Spleen (tissue), 11 donors: Measurements from ENCODE around the gene KRT31. TPM values are rescaled to one million over a fixed set of nuclear protein-coding genes. Genes with fewer than 3 reads are reported as not detected.
"Not testable (repeated sequence)": the region's sequence is repeated elsewhere in the genome, so short reads cannot be mapped to it uniquely, and the experiment has no call there.

ENCODE experiments used
- DNase-seq: peaks from one replicate; pipeline ENCODE4 v3.0.0-alpha.2; 2020
- H3K27ac ChIP-seq, 8 donors: fragments of 200-600 bp; sonication (generic) in 7 of 8; 1 replicate in 4 of 8; 2 replicates in 4 of 8; pipeline versions ENCODE4 v1.5.0 to v1.8.0; 2016 to 2021; ENCODE audit warnings: inconsistent platforms in 4 of 8, mild to moderate bottlenecking in 4 of 8, moderate library complexity in 1 of 8
- H3K27me3 ChIP-seq, 7 donors: fragments of 200-600 bp; sonication (generic) in 6 of 7; replicated peaks in 1 of 7; 1 replicate in 4 of 7; 2 replicates in 3 of 7; pipeline versions ENCODE4 v1.5.0 to v1.8.0; 2016 to 2021; ENCODE audit warnings: inconsistent platforms in 3 of 7, mild to moderate bottlenecking in 1 of 7
- H3K36me3 ChIP-seq, 6 donors: fragments of 200-600 bp; sonication (generic) in 5 of 6; 1 replicate in 4 of 6; 2 replicates in 2 of 6; pipeline versions ENCODE4 v1.5.0 to v1.8.0; 2016 to 2021; ENCODE audit warnings: inconsistent platforms in 2 of 6
- H3K4me1 ChIP-seq, 6 donors: fragments of 200-600 bp; sonication (generic) in 5 of 6; 1 replicate in 3 of 6; 2 replicates in 3 of 6; pipeline versions ENCODE4 v1.5.0 to v1.8.0; 2016 to 2021; ENCODE audit warnings: inconsistent platforms in 3 of 6
- H3K4me3 ChIP-seq, 8 donors: fragments of 200-600 bp; sonication (generic) in 7 of 8; 1 replicate in 4 of 8; 2 replicates in 4 of 8; pipeline versions ENCODE4 v1.5.0 to v1.8.0; 2016 to 2021; ENCODE audit warnings: inconsistent platforms in 4 of 8, mild to moderate bottlenecking in 4 of 8, moderate library complexity in 2 of 8
- H3K9me3 ChIP-seq, 8 donors: fragments of 200-600 bp; sonication (generic) in 7 of 8; 1 replicate in 4 of 8; 2 replicates in 4 of 8; pipeline versions ENCODE4 v1.5.0 to v1.8.0; 2016 to 2021; ENCODE audit warnings: inconsistent platforms in 4 of 8
- CTCF ChIP-seq, 11 experiments: fragments of 200-600 bp in 7 of 11; fragments of 450-650 bp in 4 of 11; sonication (generic) in 4 of 11; IDR thresholded peaks in 8 of 11; conservative IDR thresholded peaks in 3 of 11; 1 replicate in 7 of 11; 2 replicates in 4 of 11; pipeline versions ENCODE4 v1.4.0 to v1.8.0; 2016 to 2021; ENCODE audit warnings: antibody characterized with exemption in 11 of 11, inconsistent platforms in 4 of 11, mild to moderate bottlenecking in 1 of 11
- POLR2A ChIP-seq, 3 donors: fragments of 450-650 bp; IDR thresholded peaks; one replicate each; pipeline ENCODE4 v1.5.1; 2017; ENCODE audit warnings: antibody characterized with exemption in 3 of 3, mild to moderate bottlenecking in 1 of 3
- POLR2AphosphoS5 ChIP-seq, 3 donors: sonication (generic); formaldehyde crosslinking; IDR thresholded peaks; one replicate each; pipeline ENCODE4 v1.5.1; 2017; ENCODE audit warnings: antibody characterized with exemption in 3 of 3
- WGBS, 5 donors: extraction: QIAGEN DNeasy Blood & Tissue Kit in 3 of 5; methylation state at CpG; one replicate each; pipeline versions ENCODE4 v1.1.5 to v1.1.7; 2013 to 2018; 5-methylcytosine and 5-hydroxymethylcytosine counted together
- intact Hi-C: fragments of 100-400 bp; cut with DNase I; formaldehyde crosslinking; loops from one replicate; pipeline ENCODE4 v1.15.0; 2023; ENCODE audit warnings: low total_unique reads
- polyA plus RNA-seq, 3 donors: library from polyadenylated mRNA; stranded (reverse); fragments of 200-250 nt; gene quantifications; one replicate each; pipeline ENCODE4 v1.2.1, GENCODE V29; 2013
- total RNA-seq, 7 donors: library from RNA; depleted of rRNA in 3 of 7; stranded (reverse); fragments of >200 nt in 3 of 7; fragmentation: NEBNext Ultra II Directional in 4 of 7; extraction: Animal tissue kit (Norgen Biotek cat#: 25700) in 4 of 7; gene quantifications; one replicate each; pipeline versions ENCODE4 v1.1.0 to v1.2.1, GENCODE V29; 2016 to 2021
- donor health status: healthy with polysubstance abuse.
- donor health status: DM: no; HTN: no; CAD: no; lungs with moderate emphysema.
- donor health status: DM: no; HTN: no; CAD: no.
- donor health status: Bipolar disorder and iron deficiency.
- donor health status: healthy.
- donor health status: DM: no; HTN: no; CAD: no.
- donor health status: DM: yes; HTN: yes; CAD: no.

The KRT31 gene
- total and polyA plus RNA-seq, 10 donors, result not detected

- H3K27ac ChIP-seq, result no peak overlapping the region
- no peaks in the 10 kb centered on the region for H3K36me3 ChIP-seq
- DNase-seq, result no peak
- WGBS, 5 donors, result 70 to 97% (median 85%) methylated on average over 2 of the region's 2 CpGs
- intact Hi-C loops, result no loop called here
- peaks cover 0 to 17% (median 0%) of the 10 kb centered on the region in 7 donors for H3K27me3 ChIP-seq
- no peaks in the 10 kb centered on the region for H3K4me1 ChIP-seq
- H3K9me3 ChIP-seq, result peaks cover 0 to 2% (median 0%) of the 10 kb centered on the region in 8 donors
- no peak overlapping the region for H3K4me3 ChIP-seq
- TF ChIP-seq POLR2AphosphoS5 (IDR thresholded peaks at IDR 0.05) (no peak), CTCF (IDR thresholded peaks at IDR 0.05 in 8 of 11, conservative IDR thresholded peaks at IDR 0.05 in 3 of 11) (no peak), POLR2A (IDR thresholded peaks at IDR 0.05) (no peak)
Observed at GRCh38 chr17:41351177-41351576, 46.2 kb downstream of the KRT31 start.

GRCh38 chr17:41350381-41350878, 47.0 kb downstream of the KRT31 start, which contains the start of gene KRT33A:
KRT33A (minus strand) TSS chr17:41350828; CDS start chr17:41350767, 61 bp downstream.
- 83 to 91% (median 89%) methylated on average over 9 to 16 of the region's 16 CpGs for WGBS, 5 donors
- intact Hi-C loops, H3K36me3 ChIP-seq, H3K9me3 ChIP-seq, H3K4me3 ChIP-seq, H3K27ac ChIP-seq, DNase-seq, H3K4me1 ChIP-seq: not testable (repeated sequence)
- peaks cover 0 to 17% (median 0%) of the 10 kb centered on the region in 7 donors for H3K27me3 ChIP-seq

DNA sequence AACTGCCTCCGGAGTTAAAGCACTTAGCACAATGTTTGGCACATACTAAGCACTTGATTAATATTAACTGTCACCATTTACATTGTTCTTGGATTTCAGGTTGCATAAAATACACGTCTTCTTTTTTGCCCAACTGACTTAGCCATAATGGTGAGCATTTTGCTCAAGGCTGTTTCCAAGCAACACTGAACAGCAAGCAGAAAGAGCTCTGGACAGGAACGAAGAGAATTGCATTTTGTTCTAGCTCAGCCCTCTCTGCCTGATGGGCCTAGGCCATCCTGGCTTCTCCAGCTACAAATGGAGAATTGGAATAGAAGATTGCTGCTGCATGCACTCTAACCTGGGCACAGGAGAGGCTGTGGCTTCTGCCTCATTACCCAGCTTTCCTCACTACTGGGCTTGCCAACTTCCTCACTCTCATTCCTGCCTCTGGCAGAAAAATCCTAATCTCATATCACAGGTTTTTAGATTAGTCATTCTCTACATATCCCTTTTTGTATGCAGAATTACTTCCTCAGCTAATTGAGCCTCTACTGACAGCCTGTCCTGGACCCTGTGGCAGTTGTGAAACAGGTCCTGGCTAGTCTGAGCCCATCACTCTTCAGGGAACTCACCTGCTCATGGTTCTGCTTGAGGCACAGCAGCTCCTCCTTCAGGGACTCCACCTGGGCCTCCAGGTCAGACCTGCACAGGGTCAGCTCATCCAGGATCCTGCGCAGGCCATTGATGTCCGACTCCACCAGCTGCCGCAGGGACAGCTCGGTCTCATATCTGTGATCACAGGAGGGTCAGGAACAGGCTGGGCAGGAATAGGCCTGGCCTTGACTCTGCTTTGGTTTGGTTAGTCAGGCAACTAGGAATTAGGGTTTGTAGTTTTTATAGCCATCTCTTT, 49.3 kb downstream of the KRT31 start:
- WGBS, 5 donors, result 85 to 94% (median 88%) methylated on average over 7 of the region's 7 CpGs
- DNase-seq, result no peak
- Histone ChIP-seq H3K9me3 (peaks cover 0 to 7% (median under 1%) of the 10 kb centered on the region in 8 donors), H3K4me1 (no peaks in the 10 kb centered on the region), H3K4me3 (no peak overlapping the region), H3K27ac (no peak overlapping the region), H3K27me3 (peaks cover 0 to 14% (median 0%) of the 10 kb centered on the region in 7 donors), H3K36me3 (no peaks in the 10 kb centered on the region)
- intact Hi-C loops, result no loop called here
- TF ChIP-seq POLR2A (IDR thresholded peaks at IDR 0.05), result no peak
- TF ChIP-seq POLR2AphosphoS5 (IDR thresholded peaks at IDR 0.05), result no peak
- TF ChIP-seq CTCF (IDR thresholded peaks at IDR 0.05 in 8 of 11, conservative IDR thresholded peaks at IDR 0.05 in 3 of 11), result no peak

DNA sequence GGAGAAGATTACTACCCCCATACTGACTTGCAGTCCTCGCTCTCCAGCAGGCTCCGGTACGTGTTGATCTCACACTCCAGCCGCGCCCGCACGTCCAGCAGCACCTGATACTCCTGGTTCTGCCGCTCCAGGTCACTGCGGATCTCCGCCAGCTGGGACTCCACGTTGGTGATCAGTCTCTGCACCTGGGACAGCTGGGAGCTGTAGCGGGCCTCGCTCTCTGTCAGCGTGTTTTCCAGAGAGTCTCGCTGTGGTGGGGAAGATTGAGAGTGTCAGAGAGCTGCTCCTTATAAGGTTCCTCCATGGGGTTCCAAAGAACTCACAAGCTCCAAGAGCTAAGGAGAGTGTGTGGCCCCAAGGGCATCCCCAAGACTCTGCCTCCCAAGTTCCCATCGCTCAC, 51.0 kb downstream of the KRT31 start:
- H3K4me1 ChIP-seq, intact Hi-C loops, H3K27ac ChIP-seq, H3K27me3 ChIP-seq, H3K4me3 ChIP-seq, DNase-seq, H3K36me3 ChIP-seq: not testable (repeated sequence)
- H3K9me3 ChIP-seq, result peaks cover 0 to 24% (median 16%) of the 10 kb centered on the region in 8 donors
- WGBS, 5 donors, result 88 to 94% (median 92%) methylated on average over 15 to 16 of the region's 16 CpGs

- no peaks in the 10 kb centered on the region for H3K36me3 ChIP-seq
- no peak for TF ChIP-seq CTCF (IDR thresholded peaks at IDR 0.05 in 8 of 11, conservative IDR thresholded peaks at IDR 0.05 in 3 of 11)
- TF ChIP-seq POLR2AphosphoS5 (IDR thresholded peaks at IDR 0.05), result no peak
- TF ChIP-seq POLR2A (IDR thresholded peaks at IDR 0.05), result no peak
- DNase-seq, result no peak
- 88 to 98% (median 93%) methylated on average over 3 of the region's 3 CpGs for WGBS, 5 donors
- no peak overlapping the region for H3K4me3 ChIP-seq
- H3K9me3 ChIP-seq, result peaks cover 0 to 24% (median 16%) of the 10 kb centered on the region in 8 donors
- intact Hi-C loops, result no loop called here
- no peaks in the 10 kb centered on the region for H3K27me3 ChIP-seq
- H3K27ac ChIP-seq, result no peak overlapping the region
- peaks cover 0 to 3% (median 0%) of the 10 kb centered on the region in 6 donors for H3K4me1 ChIP-seq
Observed at GRCh38 chr17:41345992-41346391, 51.4 kb downstream of the KRT31 start.
